HG03565 (cell line): ENCODE measurements around the gene LCN15.

Experiments used
- ATAC-seq: cut with Tn5 transposase; IDR thresholded peaks from one replicate; pipeline ENCODE4 v1.9.1; 2021; ENCODE audit warnings: mild to moderate bottlenecking, moderate library complexity; ENCODE audit not compliant: unreplicated experiment

The LCN15 gene

DNA sequence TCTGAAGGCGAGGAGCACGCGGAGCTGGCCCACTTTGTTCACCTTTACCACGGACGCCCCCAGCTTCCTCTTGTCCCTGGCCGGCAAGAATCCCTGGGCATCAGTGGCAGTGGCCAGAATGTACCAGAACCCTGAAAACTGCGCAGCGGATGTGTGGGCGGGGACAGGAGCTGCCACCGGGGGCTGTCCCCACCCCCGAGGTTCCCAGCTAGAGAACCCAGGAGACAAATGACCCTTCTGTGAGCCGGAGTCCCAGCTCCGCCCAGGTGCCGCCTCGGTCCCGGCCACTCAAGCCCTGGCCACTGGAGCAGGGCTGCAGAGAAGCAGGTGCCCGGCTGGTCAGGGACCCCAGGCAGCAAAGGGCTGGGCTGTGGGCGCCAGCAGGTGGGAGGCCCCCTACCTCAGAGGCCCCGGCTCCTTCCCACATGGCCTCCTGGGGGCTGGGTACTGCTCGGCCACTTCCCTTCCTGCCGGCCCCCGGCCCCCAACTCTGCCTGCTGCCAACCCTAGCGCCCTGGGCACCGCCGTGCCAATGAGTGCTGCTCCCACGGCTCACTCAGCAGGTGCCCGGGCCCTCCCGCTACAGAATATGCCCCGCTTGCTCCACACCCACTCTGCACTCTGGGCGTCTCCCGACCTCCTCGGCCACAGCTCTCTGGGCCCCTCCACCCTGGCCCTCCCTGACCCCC is 22.3 kb downstream of the LCN15 start:
- ATAC-seq: no peak

GRCh38 chr9:136740971-136741882 is 23.1 kb downstream of the LCN15 start:
- ATAC-seq: no peak

DNA sequence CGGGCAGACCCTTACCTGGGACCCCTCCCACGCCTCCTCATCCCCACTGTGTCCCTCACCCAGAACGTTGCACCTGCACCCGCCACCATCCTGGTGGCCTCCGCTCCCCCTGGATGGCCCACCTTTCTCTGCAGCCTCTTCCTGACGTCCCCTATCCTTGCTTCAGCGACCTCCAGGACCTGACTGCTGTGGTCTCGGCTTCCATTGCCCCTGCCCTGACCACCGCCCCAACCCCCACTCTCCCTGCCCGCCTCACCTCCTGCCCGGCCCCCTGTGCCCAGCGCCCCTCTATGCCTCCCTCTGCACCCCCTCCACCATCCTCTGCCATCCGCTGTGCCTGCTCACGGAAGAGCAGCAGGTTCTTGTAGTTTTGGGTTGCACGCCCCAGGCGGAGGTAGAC is 23.8 kb downstream of the LCN15 start:
- no peak for ATAC-seq

GRCh38 chr9:136740069-136740468 is 24.2 kb downstream of the LCN15 start:
- no peak for ATAC-seq

GRCh38 chr9:136739509-136739908 is 24.8 kb downstream of the LCN15 start:
- no peak for ATAC-seq

GRCh38 chr9:136738960-136739359 is 25.4 kb downstream of the LCN15 start:
- no peak for ATAC-seq

DNA sequence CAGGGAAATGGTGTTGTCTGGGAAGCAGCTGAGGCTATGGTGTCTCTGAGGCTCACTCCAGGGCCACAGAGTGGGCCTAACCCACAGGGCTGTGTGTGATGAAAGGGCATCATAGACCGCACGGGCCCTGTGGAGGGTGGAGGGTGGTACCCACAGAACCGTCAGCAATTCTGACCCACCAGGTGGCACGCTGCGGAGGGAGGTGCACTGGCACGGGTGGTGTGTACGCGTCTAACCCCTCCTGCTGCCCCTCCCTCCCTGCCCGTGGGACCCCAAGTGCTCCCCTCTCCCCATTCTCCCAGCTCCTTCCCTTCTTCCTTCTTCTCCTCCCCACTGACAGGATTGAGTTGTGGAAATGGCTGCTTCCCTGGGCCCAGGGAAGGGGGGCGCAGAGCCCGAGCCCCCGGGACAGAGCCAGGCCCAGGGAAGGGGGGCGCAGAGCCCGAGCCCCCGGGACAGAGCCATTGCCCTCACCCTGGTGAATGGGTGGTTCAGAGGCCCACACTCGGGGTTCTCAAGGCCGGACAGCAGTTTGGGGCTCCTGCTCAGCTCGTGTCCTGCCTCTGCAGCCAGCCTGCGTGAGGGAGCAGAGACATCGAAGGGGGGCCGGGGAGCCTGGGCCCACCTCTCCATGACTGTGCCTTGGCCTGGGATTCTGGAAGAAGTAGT is 28.4 kb downstream of the LCN15 start:
- no peak for ATAC-seq

- ATAC-seq: no peak
Measured at GRCh38 chr9:136734837-136735496, 29.4 kb downstream of the LCN15 start.

DNA sequence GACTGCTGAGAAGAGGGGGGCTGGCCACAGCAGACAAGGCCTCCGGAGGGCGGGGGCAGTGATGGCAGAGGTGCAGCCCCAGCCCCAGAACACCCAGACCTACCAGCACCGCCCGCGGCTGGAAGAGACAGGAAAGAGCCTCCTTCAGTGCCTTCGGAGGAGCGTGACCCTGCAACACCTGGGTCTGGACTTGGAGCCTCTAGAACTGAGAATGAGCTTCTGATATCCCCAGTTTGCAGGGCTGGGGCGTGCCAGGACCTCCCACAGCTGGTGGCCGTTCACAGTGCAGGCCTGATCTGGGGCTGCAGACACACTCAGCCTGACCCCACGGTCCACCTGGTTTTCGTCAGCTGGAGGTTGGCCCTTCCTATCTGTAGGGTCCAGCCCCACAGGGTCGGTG is 30.7 kb downstream of the LCN15 start:
- no peak for ATAC-seq

- ATAC-seq: no peak
Measured at GRCh38 chr9:136732444-136733178, 31.7 kb downstream of the LCN15 start.

- no peak for ATAC-seq
Measured at GRCh38 chr9:136729926-136730325, 34.4 kb downstream of the LCN15 start.

GRCh38 chr9:136729144-136729543 is 35.2 kb downstream of the LCN15 start:
- no peak for ATAC-seq

DNA sequence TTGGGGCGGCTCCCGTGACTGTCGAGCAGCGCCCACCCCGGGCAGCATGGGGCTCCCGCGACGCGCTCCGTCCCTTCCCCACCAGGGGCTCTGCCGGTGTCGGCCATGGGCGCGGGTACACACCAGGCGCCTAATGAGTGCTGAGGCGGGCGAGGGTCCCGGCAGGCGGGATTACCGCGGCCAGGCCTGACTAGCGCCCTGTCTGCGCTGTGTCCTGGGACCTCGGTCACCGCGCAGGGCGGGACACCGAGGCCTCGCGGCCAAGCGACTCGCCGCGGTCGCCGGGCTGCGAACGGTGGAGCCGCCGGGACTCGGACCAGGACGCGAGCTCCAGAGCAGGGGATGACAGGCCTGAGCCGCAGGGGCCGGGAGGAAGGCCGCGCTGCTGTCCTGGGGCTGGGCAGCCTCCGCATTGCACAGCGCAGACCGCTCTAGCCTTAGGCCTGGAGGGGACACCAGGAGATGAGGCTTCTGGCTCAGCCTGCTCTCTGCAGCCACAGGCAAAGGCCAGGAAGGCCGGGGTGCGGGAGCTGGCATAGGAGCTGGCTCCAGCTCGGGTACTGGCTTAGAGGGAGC is 35.7 kb downstream of the LCN15 start:
- peak; percentile 12 for ATAC-seq

DNA sequence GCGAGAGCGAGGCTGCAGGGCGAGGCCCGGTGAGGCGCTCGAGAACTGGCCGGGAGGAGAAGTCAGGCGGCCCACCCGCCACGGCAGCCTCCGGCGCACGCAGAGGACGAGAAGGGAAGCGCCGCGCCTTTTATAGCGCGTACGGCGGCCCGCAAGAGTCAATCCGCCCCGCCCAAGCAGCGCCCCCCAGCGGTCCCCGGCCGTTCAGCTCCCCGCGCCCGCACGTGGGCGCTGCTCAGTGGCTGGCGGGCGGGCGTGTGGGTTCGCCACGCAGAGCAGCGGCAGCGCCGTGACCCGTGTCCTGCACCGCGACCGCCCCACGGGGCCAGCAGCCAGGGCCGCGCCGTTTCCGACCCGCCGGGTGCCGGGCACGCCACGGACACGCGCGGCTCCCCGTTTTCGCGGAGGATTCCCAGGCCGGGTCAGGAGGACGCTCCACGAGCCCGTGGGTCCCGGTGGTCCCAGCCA is 36.2 kb downstream of the LCN15 start:
- peak; percentile 50 for ATAC-seq

- ATAC-seq: no peak
Measured at GRCh38 chr9:136726631-136727191, 37.6 kb downstream of the LCN15 start.

GRCh38 chr9:136726118-136726517 is 38.2 kb downstream of the LCN15 start:
- no peak for ATAC-seq

DNA sequence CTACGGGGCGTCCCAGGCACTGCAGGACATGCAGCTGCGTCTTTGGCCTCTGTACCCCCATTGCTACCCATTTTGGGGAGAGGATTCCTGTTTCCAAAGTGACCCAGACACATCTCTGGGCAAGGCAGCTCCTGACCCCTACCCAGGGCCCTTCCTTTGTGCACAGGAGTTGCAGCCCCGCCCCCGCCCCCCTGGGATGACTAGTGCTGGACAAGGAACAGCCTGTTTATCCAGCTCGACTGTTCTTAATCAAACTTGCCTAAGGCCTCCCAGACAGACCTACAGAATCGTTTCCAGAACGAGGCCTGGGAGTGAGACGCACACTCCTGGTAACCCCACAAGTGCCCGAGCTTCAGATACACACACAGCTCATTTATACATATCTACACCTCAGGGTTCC is 38.7 kb downstream of the LCN15 start:
- ATAC-seq: no peak

DNA sequence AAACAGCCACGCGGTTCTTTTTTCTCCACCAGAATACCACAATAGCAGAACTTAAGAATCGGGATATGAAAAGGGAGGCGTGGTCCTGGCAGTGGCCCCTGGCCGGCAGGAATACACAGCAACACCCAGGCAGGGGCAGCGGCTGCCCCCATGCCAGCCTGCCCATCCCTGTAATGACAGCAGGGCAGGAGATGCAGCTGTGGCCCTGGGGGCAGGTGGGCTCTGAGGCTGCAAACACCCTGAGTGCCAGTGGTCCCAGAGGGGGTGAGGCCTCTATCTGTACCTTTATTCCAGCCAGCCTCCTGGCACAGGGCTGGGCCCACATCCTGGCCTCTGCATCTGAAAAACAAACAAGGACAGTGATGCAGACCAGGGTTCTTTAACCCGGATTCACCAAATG is 39.5 kb downstream of the LCN15 start:
- ATAC-seq: no peak

DNA sequence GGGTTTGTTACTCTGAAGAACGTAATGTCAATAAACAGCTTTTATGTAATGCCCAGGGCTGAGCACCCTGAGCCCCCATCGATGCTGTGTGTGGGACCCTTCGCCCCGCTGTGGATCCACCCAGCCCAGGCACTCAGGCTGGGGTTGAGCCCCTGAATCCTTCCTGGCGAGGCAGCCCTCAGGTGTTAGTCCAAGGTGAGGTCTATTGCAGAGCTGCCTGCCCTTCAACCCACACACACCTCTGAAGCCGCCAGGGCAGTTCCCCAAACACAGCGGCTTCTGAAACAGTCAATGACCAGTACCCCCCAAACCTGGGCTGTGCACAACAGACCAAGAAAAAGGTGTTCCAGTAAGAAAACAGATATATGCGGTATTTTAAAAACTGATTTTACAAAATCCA is 40.3 kb downstream of the LCN15 start:
- ATAC-seq: no peak
